T-helper 1 cell treated with Interleukin-12 subunit alpha and Interleukin-12 subunit beta and Interleukin-4 antibody, amounts not matched to agents 30 μg/mL and 1 μg/mL, for 36 hours (primary cell): Measurements from ENCODE around the gene GNB4.
A peak's percentile ranks its signal among the peaks of the same experiment; 100 is the strongest.

ENCODE experiments used
- H3K27ac Mint-ChIP-seq: one replicate; pipeline ENCODE4 v1.8.0; 2021; ENCODE audit warnings: mild to moderate bottlenecking, mixed read lengths
- H3K27me3 Mint-ChIP-seq: one replicate; pipeline ENCODE4 v1.8.0; 2021; ENCODE audit warnings: low read depth, mixed read lengths
- H3K36me3 Mint-ChIP-seq: one replicate; pipeline ENCODE4 v1.8.0; 2021; ENCODE audit warnings: low read depth, mixed read lengths
- H3K4me1 Mint-ChIP-seq: one replicate; pipeline ENCODE4 v1.8.0; 2021; ENCODE audit warnings: low read depth, mixed read lengths
- H3K4me3 Mint-ChIP-seq: one replicate; pipeline ENCODE4 v1.8.0; 2021; ENCODE audit warnings: mild to moderate bottlenecking, moderate library complexity, mixed read lengths
- H3K9me3 Mint-ChIP-seq: one replicate; pipeline ENCODE4 v1.8.0; 2021; ENCODE audit warnings: mixed read lengths

The GNB4 gene

DNA sequence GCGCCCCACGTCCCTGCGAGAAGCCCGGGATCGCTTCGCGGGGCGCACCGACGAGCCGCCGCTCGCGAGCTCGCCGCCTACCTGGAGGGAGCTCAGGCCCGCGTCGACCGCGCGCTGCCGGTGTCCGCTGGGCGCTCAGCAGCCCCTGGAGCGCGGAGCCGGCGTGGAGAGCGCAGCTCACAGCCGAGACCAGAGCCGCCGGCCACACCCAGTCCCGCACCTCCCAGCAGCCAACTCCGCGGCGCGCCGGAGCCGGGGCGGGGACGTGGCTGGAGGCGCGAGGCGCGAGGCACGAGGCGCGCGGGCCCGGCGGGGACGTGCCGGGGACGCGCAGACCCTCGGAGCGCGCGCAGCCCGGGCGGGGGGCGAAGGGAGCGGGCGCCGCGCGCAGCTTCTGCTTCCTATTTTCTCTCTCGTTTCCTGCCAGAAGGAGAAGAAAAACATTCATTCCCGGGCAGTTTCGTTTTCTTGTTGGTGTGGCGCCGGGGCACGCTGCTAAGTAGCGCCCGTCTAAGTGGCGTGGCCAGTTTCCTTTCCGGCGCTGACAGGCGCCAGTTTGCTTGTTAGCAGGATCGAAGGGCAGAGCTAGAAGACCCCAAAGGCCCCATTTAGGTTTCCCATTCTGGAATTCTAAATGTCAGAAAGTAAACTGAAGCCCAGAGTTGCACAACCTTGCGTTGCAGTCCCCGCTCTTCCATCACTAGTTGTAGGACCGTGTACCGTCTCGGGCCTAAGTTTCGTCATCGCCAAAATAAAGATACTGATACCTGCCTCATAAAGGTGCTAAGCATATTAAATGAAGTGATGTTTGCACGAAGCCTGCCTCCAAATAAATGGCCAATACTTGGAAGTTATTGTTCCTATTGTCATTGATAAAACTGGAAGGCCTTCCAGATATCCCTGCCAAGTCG lies at the start of gene GNB4:
Gene GNB4, minus strand, starts transcription at position 206 of the 911 bp plus-strand sequence. CDS start 25,270 bp downstream, outside the sequence.
- Mint-ChIP-seq H3K36me3 (peaks cover 4% of the 10 kb centered on the region), H3K4me3 (peak within 1 kb of the TSS; percentile 91)

GRCh38 chr3:179495483-179495882 lies 44.2 kb upstream of the GNB4 start:
- Mint-ChIP-seq H3K4me3 (no peak overlapping the region), H3K27me3 (peaks cover 4% of the 10 kb centered on the region), H3K36me3 (peaks cover 2% of the 10 kb centered on the region), H3K9me3 (peaks cover 51% of the 10 kb centered on the region), H3K4me1 (no peaks in the 10 kb centered on the region), H3K27ac (no peak overlapping the region)

More for the DNA sequence above, at the start of gene GNB4:
- Mint-ChIP-seq H3K27me3 (peaks cover 78% of the 10 kb centered on the region), H3K27ac (peak within 1 kb of the TSS; percentile 89), H3K4me1 (peaks cover 32% of the 10 kb centered on the region), H3K9me3 (no peaks in the 10 kb centered on the region)

DNA sequence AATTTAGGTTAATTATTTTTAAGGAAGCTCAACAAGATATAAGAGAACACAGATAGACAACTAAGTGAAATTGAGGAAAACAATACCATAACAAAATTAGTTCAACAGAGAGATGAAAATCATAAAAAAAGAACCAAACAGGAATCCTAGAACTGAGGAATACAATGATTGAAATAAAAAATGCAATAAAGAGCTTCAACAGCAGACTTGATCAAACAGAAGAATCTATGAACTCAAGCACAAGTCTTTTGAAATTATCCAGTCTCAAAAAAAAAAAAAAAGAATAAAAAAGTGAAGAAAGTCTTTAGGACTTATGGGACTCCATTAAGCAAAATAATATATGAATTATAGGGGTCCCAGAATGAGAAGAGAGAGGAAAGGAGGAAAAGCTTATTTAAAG lies 42.0 kb upstream of the GNB4 start:
- H3K27me3 Mint-ChIP-seq, result peaks cover 4% of the 10 kb centered on the region
- H3K36me3 Mint-ChIP-seq, result peaks cover 2% of the 10 kb centered on the region
- no peak overlapping the region for H3K27ac Mint-ChIP-seq
- peaks cover 58% of the 10 kb centered on the region for H3K9me3 Mint-ChIP-seq
- no peak overlapping the region for H3K4me3 Mint-ChIP-seq
- no peaks in the 10 kb centered on the region for H3K4me1 Mint-ChIP-seq

- Mint-ChIP-seq H3K27ac (no peak overlapping the region), H3K9me3 (peaks cover 29% of the 10 kb centered on the region), H3K36me3 (no peaks in the 10 kb centered on the region), H3K4me3 (no peak overlapping the region), H3K4me1 (no peaks in the 10 kb centered on the region), H3K27me3 (no peaks in the 10 kb centered on the region)
Measured at GRCh38 chr3:179488213-179488612, 36.9 kb upstream of the GNB4 start.

- Mint-ChIP-seq H3K4me1 (no peaks in the 10 kb centered on the region), H3K36me3 (no peaks in the 10 kb centered on the region), H3K27me3 (no peaks in the 10 kb centered on the region), H3K27ac (no peak overlapping the region), H3K9me3 (peaks cover 18% of the 10 kb centered on the region), H3K4me3 (no peak overlapping the region)
Measured at GRCh38 chr3:179486806-179487205, 35.5 kb upstream of the GNB4 start.

- Mint-ChIP-seq H3K27ac (no peak overlapping the region), H3K9me3 (no peaks in the 10 kb centered on the region), H3K4me3 (no peak overlapping the region), H3K27me3 (no peaks in the 10 kb centered on the region), H3K4me1 (no peaks in the 10 kb centered on the region), H3K36me3 (no peaks in the 10 kb centered on the region)
Measured at GRCh38 chr3:179482857-179483256, 31.6 kb upstream of the GNB4 start.

GRCh38 chr3:179476215-179476614 lies 24.9 kb upstream of the GNB4 start:
- no peaks in the 10 kb centered on the region for H3K9me3 Mint-ChIP-seq
- H3K27ac Mint-ChIP-seq, result no peak overlapping the region
- H3K27me3 Mint-ChIP-seq, result peaks cover 4% of the 10 kb centered on the region
- H3K36me3 Mint-ChIP-seq, result no peaks in the 10 kb centered on the region
- H3K4me1 Mint-ChIP-seq, result peaks cover 3% of the 10 kb centered on the region
- H3K4me3 Mint-ChIP-seq, result no peak overlapping the region

GRCh38 chr3:179474480-179474879 lies 23.2 kb upstream of the GNB4 start:
- H3K27ac Mint-ChIP-seq, result no peak overlapping the region
- H3K27me3 Mint-ChIP-seq, result peaks cover 4% of the 10 kb centered on the region
- no peak overlapping the region for H3K4me3 Mint-ChIP-seq
- no peaks in the 10 kb centered on the region for H3K36me3 Mint-ChIP-seq
- H3K9me3 Mint-ChIP-seq, result no peaks in the 10 kb centered on the region
- peaks cover 3% of the 10 kb centered on the region for H3K4me1 Mint-ChIP-seq

DNA sequence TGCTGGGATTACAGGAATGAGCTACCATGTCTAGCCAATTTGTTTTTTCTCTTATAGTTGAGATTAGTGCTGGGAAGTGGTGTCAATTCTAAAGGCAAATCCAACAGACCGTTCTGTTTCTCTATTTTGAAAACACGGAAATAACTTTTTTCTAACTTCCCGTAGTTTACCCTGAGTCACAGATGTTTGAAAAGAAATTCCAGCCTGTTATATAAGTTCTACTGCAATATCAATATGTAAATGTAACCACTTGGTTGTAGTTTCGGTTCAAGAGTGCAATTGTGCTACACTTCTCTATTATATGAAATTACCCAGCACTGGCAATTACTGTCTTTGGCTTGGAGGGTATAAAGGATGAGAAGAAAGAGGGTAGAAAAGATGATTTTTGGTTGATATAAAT lies 22.3 kb upstream of the GNB4 start:
- H3K27ac Mint-ChIP-seq, result no peak overlapping the region
- no peaks in the 10 kb centered on the region for H3K36me3 Mint-ChIP-seq
- no peaks in the 10 kb centered on the region for H3K9me3 Mint-ChIP-seq
- peaks cover 4% of the 10 kb centered on the region for H3K27me3 Mint-ChIP-seq
- H3K4me1 Mint-ChIP-seq, result peaks cover 3% of the 10 kb centered on the region
- H3K4me3 Mint-ChIP-seq, result no peak overlapping the region

DNA sequence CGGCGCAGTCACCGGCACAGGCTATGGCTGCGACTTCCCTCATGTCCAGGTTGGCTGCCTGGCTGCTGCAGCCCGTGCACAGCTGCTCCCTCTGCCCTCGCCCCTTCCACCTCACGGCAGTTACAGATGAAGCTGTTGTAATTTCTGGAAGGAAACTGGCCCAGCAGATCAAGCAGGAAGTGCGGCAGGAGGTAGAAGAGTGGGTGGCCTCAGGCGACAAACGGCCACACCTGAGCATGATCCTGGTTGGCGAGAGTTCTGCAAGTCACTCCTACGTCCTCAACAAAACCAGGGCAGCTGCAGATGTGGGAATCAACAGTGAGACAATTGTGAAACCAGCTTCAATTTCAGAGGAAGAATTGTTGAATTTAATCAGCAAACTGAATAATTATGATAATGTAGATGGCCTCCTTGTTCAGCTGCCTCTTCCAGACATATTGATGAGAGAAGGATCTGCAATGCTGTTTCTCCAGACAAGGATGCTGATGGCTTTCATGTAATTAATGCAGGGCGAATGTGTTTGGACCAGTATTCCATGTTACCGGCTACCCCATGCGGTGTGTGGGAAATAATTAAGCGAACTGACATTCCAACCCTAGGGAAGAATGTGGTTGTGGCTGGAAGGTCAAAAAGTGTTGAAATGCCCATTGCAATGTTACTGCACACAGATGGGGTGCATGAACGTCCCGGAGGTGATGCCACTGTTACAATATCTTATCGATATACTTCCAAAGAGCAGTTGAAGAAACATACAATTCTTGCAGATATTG lies 13.2 kb upstream of the GNB4 start:
- Mint-ChIP-seq H3K4me3 (peak overlapping the region; percentile 25), H3K36me3 (no peaks in the 10 kb centered on the region), H3K27me3 (peaks cover 3% of the 10 kb centered on the region), H3K27ac (peak overlapping the region; percentile 50), H3K4me1 (peaks cover 14% of the 10 kb centered on the region), H3K9me3 (no peaks in the 10 kb centered on the region)

- no peak overlapping the region for H3K4me3 Mint-ChIP-seq
- H3K36me3 Mint-ChIP-seq, result no peaks in the 10 kb centered on the region
- no peak overlapping the region for H3K27ac Mint-ChIP-seq
- no peaks in the 10 kb centered on the region for H3K9me3 Mint-ChIP-seq
- H3K27me3 Mint-ChIP-seq, result peaks cover 10% of the 10 kb centered on the region
- peaks cover 14% of the 10 kb centered on the region for H3K4me1 Mint-ChIP-seq
Measured at GRCh38 chr3:179463319-179463718, 12.0 kb upstream of the GNB4 start.

DNA sequence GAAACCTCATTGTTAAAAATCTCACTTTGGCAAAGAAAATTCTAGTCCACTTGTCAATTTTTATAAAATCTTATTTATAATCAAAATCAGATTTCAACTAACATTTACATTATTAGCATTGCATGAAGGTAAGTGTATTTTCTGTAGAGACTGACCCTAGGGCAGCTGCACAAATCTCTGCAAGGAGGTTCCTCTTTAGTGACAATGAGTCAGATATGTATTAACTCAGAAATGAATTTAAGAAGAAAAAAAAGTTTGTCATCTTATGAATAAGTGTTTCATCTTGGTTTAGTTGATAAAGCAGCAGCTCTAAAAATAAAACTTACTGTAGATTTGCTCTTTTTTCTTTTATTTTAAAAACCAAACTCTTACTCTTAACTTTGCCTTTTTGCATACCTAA lies 9.0 kb upstream of the GNB4 start:
- H3K9me3 Mint-ChIP-seq, result no peaks in the 10 kb centered on the region
- H3K27me3 Mint-ChIP-seq, result peaks cover 34% of the 10 kb centered on the region
- no peak overlapping the region for H3K4me3 Mint-ChIP-seq
- no peaks in the 10 kb centered on the region for H3K36me3 Mint-ChIP-seq
- H3K4me1 Mint-ChIP-seq, result peaks cover 14% of the 10 kb centered on the region
- H3K27ac Mint-ChIP-seq, result no peak overlapping the region

DNA sequence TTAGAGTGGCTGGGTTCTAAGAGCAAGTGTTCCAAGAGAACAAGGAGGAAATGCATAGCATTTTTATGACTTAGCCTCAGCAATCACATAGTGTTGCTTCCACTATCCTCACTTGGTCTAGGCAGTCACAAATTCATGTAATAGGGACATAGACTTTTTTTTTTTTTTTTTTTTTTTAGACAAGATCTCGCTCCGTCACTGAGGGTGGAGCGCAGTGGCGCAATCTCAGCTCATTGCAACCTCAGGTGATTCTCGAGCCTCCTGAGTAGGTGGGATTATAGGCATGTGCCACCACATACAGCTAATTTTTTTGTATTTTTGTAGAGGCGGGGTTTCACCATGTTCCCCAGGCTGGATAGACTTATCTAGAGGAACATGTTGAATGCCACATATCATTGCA lies 4.7 kb upstream of the GNB4 start:
- no peak overlapping the region for H3K27ac Mint-ChIP-seq
- H3K27me3 Mint-ChIP-seq, result peaks cover 72% of the 10 kb centered on the region

DNA sequence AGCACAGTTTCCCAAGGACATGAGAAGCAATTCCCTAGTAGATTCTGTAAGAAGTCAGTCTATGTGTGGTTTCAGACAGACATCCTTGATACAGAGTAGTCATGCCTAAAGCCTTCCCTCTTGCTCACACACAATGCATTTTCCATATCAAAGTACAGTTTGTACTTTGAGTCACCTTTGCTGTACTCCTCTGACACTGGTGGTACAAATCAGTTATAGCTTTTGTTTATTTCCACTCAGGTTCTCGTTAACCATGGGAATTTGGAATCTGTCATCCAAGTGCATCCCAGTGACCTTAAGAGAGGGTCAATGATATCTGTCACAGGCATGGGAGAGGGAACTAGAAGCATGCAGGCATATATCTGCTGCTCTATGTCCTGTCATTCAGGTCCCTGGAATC lies 3.6 kb upstream of the GNB4 start:
- peaks cover 1% of the 10 kb centered on the region for H3K36me3 Mint-ChIP-seq

More for the DNA sequence above, 4.7 kb upstream of the GNB4 start:
- Mint-ChIP-seq H3K4me1 (peaks cover 9% of the 10 kb centered on the region), H3K9me3 (no peaks in the 10 kb centered on the region), H3K36me3 (no peaks in the 10 kb centered on the region), H3K4me3 (no peak overlapping the region)

GRCh38 chr3:179453967-179454366 lies 2.7 kb upstream of the GNB4 start:
- Mint-ChIP-seq H3K36me3 (peaks cover 1% of the 10 kb centered on the region), H3K9me3 (no peaks in the 10 kb centered on the region), H3K27me3 (peaks cover 82% of the 10 kb centered on the region), H3K4me3 (no peak overlapping the region), H3K27ac (no peak overlapping the region), H3K4me1 (peaks cover 25% of the 10 kb centered on the region)

More for the DNA sequence above, 3.6 kb upstream of the GNB4 start:
- Mint-ChIP-seq H3K27ac (no peak overlapping the region), H3K4me3 (no peak overlapping the region), H3K27me3 (peaks cover 79% of the 10 kb centered on the region), H3K4me1 (peaks cover 17% of the 10 kb centered on the region), H3K9me3 (no peaks in the 10 kb centered on the region)
